HepG2 (cell line): ENCODE data around the gene AP1M1. TPM values are rescaled to one million over a fixed set of nuclear protein-coding genes. Genes with fewer than 3 reads are reported as not detected.

Experiments used
- ATAC-seq: fragments of 200-7000 bp; cut with Tn5 transposase; 3 replicates; pipeline ENCODE4 v1.9.1; 2020; ENCODE audit warnings: mild to moderate bottlenecking, moderate library complexity
- BruUV-seq: library from RNA; stranded (reverse); fragments of 400-500 nt; replicated peaks from 2 replicates; lab custom pipeline; 2021; lab: Mats Ljungman, UMichigan
- CTCF ChIA-PET: fragments of 300-600 bp; formaldehyde crosslinking; extraction: SDS; loops from one replicate; lab custom pipeline; 2021; ENCODE audit warnings: low total read pairs, inconsistent platforms, low intra/inter-chr PET ratio; lab: Yijun Ruan, JAX
- POLR2A ChIA-PET: fragments of 350-600 bp; sonication (Branson Sonifier 250); formaldehyde crosslinking; loops from one replicate; lab custom pipeline; 2020; ENCODE audit warnings: antibody characterized with exemption, inconsistent platforms; lab: Yijun Ruan, JAX
- DNase-seq: peaks from one replicate; pipeline ENCODE4 v3.0.0-alpha.2; 2015; ENCODE audit warnings: low spot score
- FAIRE-seq: peaks from 3 replicates; lab custom pipeline; 2011; peaks lifted over from hg19 to GRCh38; lab: Jason Lieb, UNC
- H2AFZ ChIP-seq: one replicate; pipeline ENCODE4 v1.6.1; 2011; ENCODE audit warnings: low read length, inconsistent platforms
- H3K27ac ChIP-seq: fragments of 300-600 bp; 3 replicates; pipeline ENCODE4 v1.8.0; 2011; ENCODE audit warnings: mixed run types, mild to moderate bottlenecking, mixed read lengths, low read length, inconsistent platforms; ENCODE audit not compliant: insufficient read depth; ENCODE audit errors: extremely low read length
- H3K27me3 ChIP-seq, 2 experiments: fragments of 200-600 bp in 1 of 2; 2 replicates in 1 of 2; 3 replicates in 1 of 2; pipeline versions ENCODE4 v1.6.0 to v1.8.0; 2011; ENCODE audit warnings: low read length in 2 of 2, mild to moderate bottlenecking in 2 of 2, moderate library complexity in 2 of 2, inconsistent platforms in 1 of 2; ENCODE audit not compliant: insufficient read depth in 2 of 2, control insufficient read depth in 1 of 2
- H3K36me3 ChIP-seq, 2 experiments: fragments of 200-600 bp in 1 of 2; replicated peaks in 1 of 2; 2 replicates in 1 of 2; 3 replicates in 1 of 2; pipeline versions ENCODE4 v1.5.1 to v1.8.0; 2011; ENCODE audit warnings: low read length in 2 of 2, inconsistent platforms in 1 of 2; ENCODE audit not compliant: insufficient read depth in 2 of 2, control insufficient read depth in 1 of 2
- H3K4me1 ChIP-seq: 2 replicates; pipeline ENCODE4 v1.5.1; 2012; ENCODE audit warnings: low read length, inconsistent platforms; ENCODE audit not compliant: insufficient read depth
- H3K4me2 ChIP-seq: 2 replicates; pipeline ENCODE4 v1.6.0; 2011; ENCODE audit warnings: low read depth, low read length, inconsistent platforms
- H3K4me3 ChIP-seq, 3 experiments: fragments of 200-600 bp in 1 of 3; sonication (generic), shearing (Covaris generic) in 1 of 3; replicated peaks in 1 of 3; 2 replicates each; pipeline ENCODE4 v1.5.1; 2011 to 2016; ENCODE audit warnings: low read length in 3 of 3, inconsistent platforms in 2 of 3, low read depth in 2 of 3, mild to moderate bottlenecking in 2 of 3, control low read depth in 1 of 3, mixed read lengths in 1 of 3; ENCODE audit not compliant: insufficient read depth in 1 of 3
- H3K79me2 ChIP-seq: one replicate; pipeline ENCODE4 v1.6.1; 2011; ENCODE audit warnings: low read length, inconsistent platforms; ENCODE audit not compliant: insufficient read depth
- H3K9ac ChIP-seq: 2 replicates; pipeline ENCODE4 v1.6.0; 2011; ENCODE audit warnings: mild to moderate bottlenecking, low read depth, low read length, inconsistent platforms; ENCODE audit not compliant: insufficient read depth
- H3K9me3 ChIP-seq: 2 replicates; pipeline ENCODE4 v1.5.1; 2012; ENCODE audit warnings: mild to moderate bottlenecking, low read length
- H4K20me1 ChIP-seq: 2 replicates; pipeline ENCODE4 v1.6.0; 2011; ENCODE audit warnings: inconsistent platforms, mild to moderate bottlenecking, low read length, moderate library complexity; ENCODE audit not compliant: insufficient read depth
- BCLAF1 ChIP-seq: fragments of 450-650 bp; IDR thresholded peaks from 2 replicates; pipeline ENCODE4 v1.6.1; 2017; ENCODE audit warnings: mild to moderate bottlenecking
- CREM ChIP-seq, 2 experiments: sonication (generic) in 1 of 2; formaldehyde crosslinking in 1 of 2; IDR thresholded peaks; 2 replicates each; pipeline versions ENCODE4 v1.4.0 to v1.6.1; 2016 to 2020; ENCODE audit warnings: antibody characterized with exemption in 1 of 2, mild to moderate bottlenecking in 1 of 2, missing genetic modification reagents in 1 of 2
- HNRNPL ChIP-seq: fragments of 200-400 bp; formaldehyde crosslinking; IDR thresholded peaks from 2 replicates; pipeline ENCODE4 v1.6.1; 2017; ENCODE audit warnings: mild to moderate bottlenecking, low read depth, low read length
- MBD4 ChIP-seq: IDR thresholded peaks from 2 replicates; pipeline ENCODE4 v1.6.1; 2012; ENCODE audit warnings: low read length, inconsistent platforms, borderline replicate concordance
- TFDP2 ChIP-seq: sonication (generic); formaldehyde crosslinking; IDR thresholded peaks from 2 replicates; pipeline ENCODE4 v1.4.0; 2020; ENCODE audit warnings: missing genetic modification reagents
- THAP7 ChIP-seq: sonication (generic); formaldehyde crosslinking; IDR thresholded peaks from 2 replicates; pipeline ENCODE4 v1.8.1; 2023; ENCODE audit warnings: mild to moderate bottlenecking, missing genetic modification reagents
- THYN1 ChIP-seq: sonication (generic); formaldehyde crosslinking; IDR thresholded peaks from 2 replicates; pipeline ENCODE4 v1.8.1; 2023; ENCODE audit warnings: low read depth, mild to moderate bottlenecking, moderate library complexity, missing genetic modification reagents, borderline replicate concordance
- ZBTB4 ChIP-seq: sonication (generic); formaldehyde crosslinking; IDR thresholded peaks from 2 replicates; pipeline ENCODE4 v1.4.0; 2020; ENCODE audit warnings: missing genetic modification reagents, mild to moderate bottlenecking, borderline replicate concordance
- ZKSCAN5 ChIP-seq: sonication (generic); formaldehyde crosslinking; IDR thresholded peaks from 2 replicates; pipeline ENCODE4 v1.5.1; 2020; ENCODE audit warnings: mild to moderate bottlenecking, missing genetic modification reagents
- ZNF264 ChIP-seq: sonication (generic); formaldehyde crosslinking; IDR thresholded peaks from 2 replicates; pipeline ENCODE4 v1.4.0; 2020; ENCODE audit warnings: missing genetic modification reagents
- ZNF704 ChIP-seq: sonication (generic); formaldehyde crosslinking; IDR thresholded peaks from 2 replicates; pipeline ENCODE4 v1.8.1; 2023; ENCODE audit warnings: mild to moderate bottlenecking, inconsistent platforms, moderate library complexity, missing genetic modification reagents, borderline replicate concordance
- WGBS: methylation state at CpG from one replicate; pipeline ENCODE4 v1.1.6; 2017; ENCODE audit warnings: low lambda C conversion rate; 5-methylcytosine and 5-hydroxymethylcytosine counted together
- in situ Hi-C: cut with HindIII; loops from 2 replicates; pipeline ENCODE4 v1.10.0; 2017; ENCODE audit warnings: low pct_unique_long_range_greater_than_20kb; ENCODE audit not compliant: extremely low pct_ligation_motif_present
- intact Hi-C: fragments of 100-400 bp; cut with micrococcal nuclease; formaldehyde crosslinking; loops from one replicate; pipeline ENCODE4 v1.10.0; 2022; ENCODE audit not compliant: unreplicated experiment
- polyA plus RNA-seq, 8 experiments: library from polyadenylated mRNA; depleted of rRNA in 3 of 8; stranded (reverse) in 7 of 8; unstranded in 1 of 8; fragments of >200 nt; fragmentation: Illumina TruSeq in 4 of 8; extraction: Trizol in 4 of 8; gene quantifications; 2 replicates each; pipeline versions ENCODE4 v1.2.1 to v1.2.3, GENCODE V29; 2011 to 2016; ENCODE audit warnings: low read depth in 4 of 8, missing spikeins in 1 of 8, mixed read lengths in 1 of 8; ENCODE audit not compliant: insufficient read depth in 1 of 8
- total RNA-seq, 5 experiments: library from RNA; depleted of rRNA; stranded (reverse); fragments of >200 nt; fragmentation: Illumina TruSeq; extraction: Trizol; gene quantifications; 2 replicates each; pipeline ENCODE4 v1.2.3, GENCODE V29; 2016; ENCODE audit warnings: low read depth in 1 of 5

The AP1M1 gene
- total and polyA plus RNA-seq, 2 of the 13 experiments (the other 11 are each of a cell fraction or from before 2014, with no cell fraction given) = 34.4 to 46.1 TPM

- Histone ChIP-seq H3K27ac (no peak overlapping the region), H3K79me2 (no peaks in the 10 kb centered on the region), H3K4me3 (no peak overlapping the region), H3K4me2 (no peak overlapping the region), H3K27me3 (no peaks in the 10 kb centered on the region), H3K36me3 (peaks cover 8 to 39% of the 10 kb centered on the region in 2 experiments; a peak in 4 of 5 replicates), H4K20me1 (no peaks in the 10 kb centered on the region), H2AFZ (no peak overlapping the region), H3K4me1 (no peaks in the 10 kb centered on the region), H3K9me3 (peaks cover 25% of the 10 kb centered on the region), H3K9ac (no peak overlapping the region)
- CTCF ChIA-PET = no interaction called here
- intact Hi-C loops (no loop called here), in situ Hi-C loops (no loop called here)
- BruUV-seq = no TSS peak
- FAIRE-seq (no peak), DNase-seq (no peak), ATAC-seq (no peak)
- WGBS = 97% methylated on average over 16 of the region's 16 CpGs
- TF ChIP-seq ZNF264 (no peak), ZNF704 (CRISPR knock-in tag) (no peak), THYN1 (CRISPR knock-in tag) (no peak), THAP7 (CRISPR knock-in tag) (no peak), MBD4 (no peak), HNRNPL (no peak), ZKSCAN5 (CRISPR knock-in tag) (no peak), TFDP2 (CRISPR knock-in tag) (no peak), CREM (IDR thresholded peaks at IDR 0.05) (no peak), CREM (CRISPR knock-in tag; IDR thresholded peaks at IDR 0.05) (no peak), ZBTB4 (CRISPR knock-in tag) (no peak), BCLAF1 (no peak)
- POLR2A ChIA-PET = no interaction called here
Observed at GRCh38 chr19:16217716-16218451, 20.2 kb downstream of the AP1M1 start.
